Hepatocyte (in vitro differentiated cells): ENCODE measurements around the gene REX1BD.

ENCODE experiments used
- CTCF ChIP-seq: fragments of 200-600 bp; sonication (generic); IDR thresholded peaks from 2 replicates; pipeline ENCODE4 v1.5.1; 2016; ENCODE audit warnings: antibody characterized with exemption, mild to moderate bottlenecking; ENCODE audit not compliant: poor library complexity
- EZH2 ChIP-seq: fragments of 200-600 bp; sonication (generic); IDR thresholded peaks from 2 replicates; pipeline ENCODE4 v1.6.1; 2016; ENCODE audit warnings: antibody characterized with exemption, mild to moderate bottlenecking, borderline replicate concordance
- EZH2phosphoT487 ChIP-seq: fragments of 200-600 bp; sonication (generic); IDR thresholded peaks from one replicate; pipeline ENCODE4 v1.6.1; 2018; ENCODE audit warnings: antibody characterized with exemption, mild to moderate bottlenecking, low read depth, moderate library complexity; ENCODE audit not compliant: unreplicated experiment, severe bottlenecking

- TF ChIP-seq CTCF (no peak), EZH2 (peak; percentile 97), EZH2phosphoT487 (peak; percentile 6)
These were observed 22.9 kb downstream of the REX1BD start for GRCh38 chr19:18611327-18612050.
